ENCODE results near the gene PGM1. TPM values are rescaled to one million over a fixed set of nuclear protein-coding genes. Genes with fewer than 3 reads are reported as not detected.

PGM1 gene
- total RNA-seq, 2 donors from 2014 or later = 34.1 to 36.1 TPM

DNA sequence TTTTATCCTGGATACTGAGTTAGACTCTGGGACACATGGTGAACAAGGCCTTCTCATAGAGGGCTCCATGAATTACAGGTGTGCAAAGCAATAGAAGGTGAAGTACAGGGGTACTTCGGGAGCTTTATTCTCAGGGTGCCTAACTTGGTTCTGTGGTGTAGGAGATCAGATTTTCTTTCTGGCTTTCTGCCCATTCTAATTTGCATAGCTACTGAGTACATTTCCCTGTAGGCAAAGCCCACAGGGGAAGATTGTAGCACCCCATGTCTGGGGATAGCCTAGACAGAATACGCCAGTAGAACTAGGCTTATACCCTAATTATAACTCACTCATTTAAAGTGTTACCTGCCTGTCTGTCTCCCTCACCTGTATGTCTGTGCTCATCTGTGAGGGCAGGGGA, 49.7 kb downstream of the PGM1 start:
- Mint-ChIP-seq H3K27ac (no peak overlapping the region), H3K36me3 (ENCODE audit: insufficient read depth in 2 of 2) (peaks cover 12 to 17% of the 10 kb centered on the region in 2 donors), H3K4me1 (ENCODE audit: low read depth) (no peaks in the 10 kb centered on the region), H3K27me3 (ENCODE audit: low read depth) (no peaks in the 10 kb centered on the region), H3K9me3 (no peaks in the 10 kb centered on the region), H3K4me3 (no peak overlapping the region)
- DNase-seq (no peak), ATAC-seq (replicated peaks in 1 of 2) (no peak)

- Mint-ChIP-seq H3K27ac (no peak overlapping the region), H3K4me1 (ENCODE audit: low read depth) (no peaks in the 10 kb centered on the region), H3K4me3 (no peak overlapping the region), H3K36me3 (ENCODE audit: insufficient read depth in 2 of 2) (peaks cover 13 to 15% of the 10 kb centered on the region in 2 donors), H3K9me3 (no peaks in the 10 kb centered on the region), H3K27me3 (ENCODE audit: low read depth) (no peaks in the 10 kb centered on the region)
- ATAC-seq (replicated peaks in 1 of 2) = no peak
- no peak for DNase-seq
Observed at GRCh38 chr1:63643517-63643916, 50.3 kb downstream of the PGM1 start.

- no peaks in the 10 kb centered on the region for H3K4me1 Mint-ChIP-seq (ENCODE audit: low read depth)
- no peak overlapping the region for H3K27ac Mint-ChIP-seq
- no peak for ATAC-seq (replicated peaks in 1 of 2)
- no peak for DNase-seq
- H3K27me3 Mint-ChIP-seq (ENCODE audit: low read depth) = no peaks in the 10 kb centered on the region
- H3K9me3 Mint-ChIP-seq = no peaks in the 10 kb centered on the region
- no peak overlapping the region for H3K4me3 Mint-ChIP-seq
- peaks cover 11 to 12% of the 10 kb centered on the region in 2 donors for H3K36me3 Mint-ChIP-seq (ENCODE audit: insufficient read depth in 2 of 2)
Observed at GRCh38 chr1:63643926-63644325, 50.7 kb downstream of the PGM1 start.

GRCh38 chr1:63645317-63645716, 52.1 kb downstream of the PGM1 start:
- Mint-ChIP-seq H3K27me3 (ENCODE audit: low read depth) (no peaks in the 10 kb centered on the region), H3K4me1 (ENCODE audit: low read depth) (no peaks in the 10 kb centered on the region), H3K4me3 (no peak overlapping the region), H3K9me3 (no peaks in the 10 kb centered on the region), H3K36me3 (ENCODE audit: insufficient read depth in 2 of 2) (peaks cover 7 to 10% of the 10 kb centered on the region in 2 donors), H3K27ac (no peak overlapping the region)
- no peak for DNase-seq
- no peak for ATAC-seq (replicated peaks in 1 of 2)

DNA sequence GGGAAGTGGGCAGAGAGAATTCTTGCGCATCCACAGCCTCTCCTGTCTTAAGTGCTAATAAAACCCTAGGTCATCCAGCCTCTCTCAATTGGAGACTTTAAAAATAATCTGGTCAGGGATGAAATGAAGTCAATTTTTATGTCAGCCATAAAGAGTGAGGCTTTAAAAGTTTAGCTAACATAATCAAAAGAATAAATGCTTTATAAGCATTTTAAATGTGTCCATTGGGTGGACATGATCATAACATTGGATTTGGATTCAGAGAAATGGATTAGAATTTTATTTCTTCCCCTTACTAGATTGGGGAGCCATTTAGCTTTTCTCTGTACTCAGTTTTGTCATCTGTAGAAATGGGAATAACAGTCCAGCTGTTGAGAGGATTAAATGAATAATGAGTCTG, 55.5 kb downstream of the PGM1 start:
- Mint-ChIP-seq H3K4me1 (ENCODE audit: low read depth) (peaks cover 24% of the 10 kb centered on the region), H3K36me3 (ENCODE audit: insufficient read depth in 2 of 2) (peaks cover 7% of the 10 kb centered on the region in 2 donors), H3K9me3 (no peaks in the 10 kb centered on the region), H3K4me3 (no peak overlapping the region), H3K27me3 (ENCODE audit: low read depth) (no peaks in the 10 kb centered on the region), H3K27ac (no peak overlapping the region)
- ATAC-seq (replicated peaks in 1 of 2) (no peak), DNase-seq (no peak)

- DNase-seq = peak; percentile 12 to 26
- peak; percentile 85 to 91 for ATAC-seq (replicated peaks in 1 of 2)
- Mint-ChIP-seq H3K36me3 (ENCODE audit: insufficient read depth in 2 of 2) (peaks cover 5 to 8% of the 10 kb centered on the region in 2 donors), H3K4me1 (ENCODE audit: low read depth) (peaks cover 24% of the 10 kb centered on the region), H3K9me3 (no peaks in the 10 kb centered on the region), H3K4me3 (peak overlapping the region; percentile 77 to 78), H3K27ac (peak overlapping the region; percentile 99), H3K27me3 (ENCODE audit: low read depth) (no peaks in the 10 kb centered on the region)
Observed at GRCh38 chr1:63651161-63651701, 58.0 kb downstream of the PGM1 start.

DNA sequence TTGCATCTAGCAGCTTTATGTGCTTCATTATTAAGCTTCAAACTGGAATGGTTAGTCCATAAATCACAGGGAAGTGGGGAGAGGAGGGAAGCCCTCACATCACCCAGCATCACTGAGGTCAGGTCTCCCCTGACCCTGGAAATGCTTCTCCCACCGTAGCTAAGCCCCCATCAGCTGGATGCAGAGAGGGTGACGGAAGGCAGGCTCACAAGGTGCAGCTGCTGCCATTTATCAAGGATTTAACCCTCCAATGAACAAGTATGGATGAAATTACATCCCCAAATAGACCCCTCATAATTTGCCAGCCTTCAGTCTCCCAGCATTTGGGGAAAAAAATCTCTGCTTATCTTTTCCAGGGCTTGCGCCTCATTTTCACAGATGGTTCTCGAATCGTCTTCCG, 60.8 kb downstream of the PGM1 start:
- Mint-ChIP-seq H3K9me3 (no peaks in the 10 kb centered on the region), H3K27me3 (ENCODE audit: low read depth) (no peaks in the 10 kb centered on the region), H3K27ac (no peak overlapping the region), H3K4me3 (no peak overlapping the region), H3K36me3 (ENCODE audit: insufficient read depth in 2 of 2) (peaks cover 6 to 13% of the 10 kb centered on the region in 2 donors), H3K4me1 (ENCODE audit: low read depth) (peaks cover 31% of the 10 kb centered on the region)
- DNase-seq (no peak), ATAC-seq (replicated peaks in 1 of 2) (no peak)

DNA sequence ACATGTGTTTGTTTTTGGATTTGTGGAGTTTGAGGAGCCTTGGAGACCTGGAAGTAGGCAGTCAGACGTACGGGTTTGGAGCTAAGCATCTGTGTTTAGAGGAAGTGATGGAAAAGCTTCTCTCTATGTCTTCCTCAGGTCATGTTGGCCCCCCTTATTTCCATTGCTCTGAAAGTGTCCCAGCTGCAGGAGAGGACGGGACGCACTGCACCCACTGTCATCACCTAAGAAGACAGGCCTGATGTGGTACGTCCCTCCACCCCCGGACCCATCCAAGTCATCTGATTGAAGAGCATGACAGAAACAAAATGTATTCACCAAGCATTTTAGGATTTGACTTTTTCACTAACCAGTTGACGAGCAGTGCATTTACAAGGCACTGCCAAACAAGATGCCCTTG, 66.2 kb downstream of the PGM1 start:
- no peaks in the 10 kb centered on the region for H3K27me3 Mint-ChIP-seq (ENCODE audit: low read depth)
- peaks cover 21% of the 10 kb centered on the region for H3K4me1 Mint-ChIP-seq (ENCODE audit: low read depth)

DNA sequence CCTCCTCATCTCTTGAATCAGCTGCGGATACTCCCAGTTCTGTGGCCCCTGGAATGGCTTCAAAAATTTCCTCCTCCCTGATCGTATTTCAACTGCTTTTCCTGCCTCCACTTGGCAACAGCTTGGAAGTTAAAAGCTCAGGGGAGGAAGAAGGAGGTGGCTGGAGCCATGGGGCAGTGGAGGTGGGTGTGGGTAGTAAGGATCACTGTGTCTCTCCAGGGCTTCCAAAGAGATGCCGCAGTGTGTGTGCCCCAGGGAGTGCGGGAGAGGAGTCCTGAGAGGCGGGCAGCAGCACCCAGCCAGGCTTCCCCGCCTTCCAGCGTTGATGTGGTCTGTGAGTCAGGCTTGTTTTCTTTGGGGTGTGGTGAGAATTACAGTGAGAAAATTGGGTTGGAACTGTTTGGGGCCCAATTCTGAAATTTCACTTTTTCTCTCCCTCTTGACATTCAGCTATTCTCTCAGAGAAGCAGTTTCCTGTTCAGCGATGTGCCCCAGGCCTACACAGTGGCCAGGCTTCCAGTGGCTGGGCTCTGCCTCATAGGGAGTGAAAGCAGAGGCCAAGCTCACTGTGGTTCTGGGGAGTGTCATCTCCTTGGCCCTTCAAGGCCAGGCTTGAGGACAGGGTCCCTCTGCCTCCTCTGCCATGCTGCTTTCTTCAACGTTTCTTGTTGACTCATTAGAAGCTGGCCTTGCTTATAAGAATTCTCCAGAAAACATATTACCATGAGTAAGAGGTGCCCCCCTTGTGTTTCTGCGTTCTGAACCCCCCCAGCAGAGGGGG, 69.0 kb downstream of the PGM1 start:
- Mint-ChIP-seq H3K9me3 (peaks cover 2% of the 10 kb centered on the region in 2 donors), H3K27ac (no peak overlapping the region), H3K4me1 (ENCODE audit: low read depth) (peaks cover 21% of the 10 kb centered on the region), H3K4me3 (no peak overlapping the region), H3K36me3 (ENCODE audit: insufficient read depth in 2 of 2) (peaks cover 14 to 20% of the 10 kb centered on the region in 2 donors), H3K27me3 (ENCODE audit: low read depth) (no peaks in the 10 kb centered on the region)
- ATAC-seq (replicated peaks in 1 of 2) (peak in 1 of 2 donors; percentile 39), DNase-seq (no peak)

More for the DNA sequence above, 66.2 kb downstream of the PGM1 start:
- Mint-ChIP-seq H3K4me3 (no peak overlapping the region), H3K36me3 (ENCODE audit: insufficient read depth in 2 of 2) (peaks cover 12 to 19% of the 10 kb centered on the region in 2 donors), H3K9me3 (no peaks in the 10 kb centered on the region), H3K27ac (no peak overlapping the region)
- DNase-seq (no peak), ATAC-seq (replicated peaks in 1 of 2) (no peak)

DNA sequence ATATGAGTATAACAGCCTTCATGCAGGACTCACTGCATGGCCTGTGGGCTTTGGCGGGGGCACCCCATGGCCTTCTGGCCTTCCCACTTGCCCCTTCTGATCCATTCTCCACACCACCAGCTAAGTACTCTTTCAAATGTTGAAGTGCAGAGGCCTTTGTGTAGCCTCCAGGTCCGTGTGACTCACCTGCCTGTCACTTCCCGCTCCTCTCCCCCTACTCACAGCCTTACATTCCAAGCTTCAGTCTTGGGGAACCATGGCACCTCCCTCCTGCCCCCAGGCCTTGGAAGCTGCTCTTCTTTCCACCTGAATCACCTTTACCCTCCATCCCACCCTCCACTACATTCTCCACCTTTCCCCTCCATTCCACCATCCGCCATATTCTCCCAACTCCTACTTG, 69.6 kb downstream of the PGM1 start:
- Mint-ChIP-seq H3K4me3 (no peak overlapping the region), H3K27ac (no peak overlapping the region), H3K9me3 (peaks cover 2% of the 10 kb centered on the region in 2 donors), H3K27me3 (ENCODE audit: low read depth) (no peaks in the 10 kb centered on the region), H3K36me3 (ENCODE audit: insufficient read depth in 2 of 2) (peaks cover 14 to 20% of the 10 kb centered on the region in 2 donors), H3K4me1 (ENCODE audit: low read depth) (peaks cover 21% of the 10 kb centered on the region)
- ATAC-seq (replicated peaks in 1 of 2) = no peak
- DNase-seq = no peak

DNA sequence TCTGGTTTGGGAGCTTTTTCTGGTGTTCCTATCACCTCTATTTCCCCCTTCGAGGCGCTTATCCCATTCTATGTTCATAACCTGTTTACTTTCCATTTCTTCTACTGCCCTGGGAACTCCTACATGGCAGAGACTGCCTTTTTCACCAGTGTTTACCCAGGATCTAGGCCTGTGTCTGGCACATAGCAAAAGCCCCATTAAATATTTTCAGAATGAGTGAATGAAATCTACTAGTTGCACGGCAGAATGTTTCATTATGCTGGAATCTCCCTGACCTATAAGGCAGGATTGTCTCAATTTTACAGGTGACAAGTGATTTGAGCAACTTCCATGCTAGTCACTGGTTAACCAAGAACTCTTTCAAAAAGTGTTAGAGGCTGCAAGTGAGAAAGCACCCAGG, 70.1 kb downstream of the PGM1 start:
- Mint-ChIP-seq H3K9me3 (peaks cover 2% of the 10 kb centered on the region in 2 donors), H3K4me3 (no peak overlapping the region), H3K4me1 (ENCODE audit: low read depth) (peaks cover 23% of the 10 kb centered on the region), H3K27me3 (ENCODE audit: low read depth) (no peaks in the 10 kb centered on the region), H3K27ac (peak overlapping the region; percentile 65), H3K36me3 (ENCODE audit: insufficient read depth in 2 of 2) (peaks cover 14 to 18% of the 10 kb centered on the region in 2 donors)
- ATAC-seq (replicated peaks in 1 of 2) (no peak), DNase-seq (no peak)

GRCh38 chr1:63663873-63664272, 70.7 kb downstream of the PGM1 start:
- no peak overlapping the region for H3K4me3 Mint-ChIP-seq
- ATAC-seq (replicated peaks in 1 of 2) = no peak
- no peak for DNase-seq
- H3K27me3 Mint-ChIP-seq (ENCODE audit: low read depth) = no peaks in the 10 kb centered on the region
- peaks cover 11 to 13% of the 10 kb centered on the region in 2 donors for H3K36me3 Mint-ChIP-seq (ENCODE audit: insufficient read depth in 2 of 2)
- peaks cover 26% of the 10 kb centered on the region for H3K4me1 Mint-ChIP-seq (ENCODE audit: low read depth)
- peaks cover 2% of the 10 kb centered on the region in 2 donors for H3K9me3 Mint-ChIP-seq
- H3K27ac Mint-ChIP-seq = no peak overlapping the region

DNA sequence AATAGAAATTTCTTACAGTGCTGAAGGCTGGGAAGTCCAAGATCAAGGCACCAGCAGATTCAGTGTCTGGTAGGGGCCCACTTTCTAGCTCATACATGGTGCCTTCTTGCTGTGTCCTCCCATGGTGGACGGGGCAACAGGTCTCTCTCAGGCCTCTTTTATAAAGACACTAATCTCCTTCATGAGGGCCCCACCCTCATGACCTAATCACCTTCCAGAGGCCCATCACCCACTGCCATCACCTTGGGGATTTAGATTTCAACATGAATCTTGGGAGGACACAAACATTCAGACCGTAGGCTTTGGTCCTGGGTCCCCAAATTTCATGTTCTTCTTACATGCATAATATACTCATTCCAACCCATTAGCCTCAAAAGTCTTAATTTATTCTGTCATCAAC, 71.5 kb downstream of the PGM1 start:
- Mint-ChIP-seq H3K4me3 (no peak overlapping the region), H3K4me1 (ENCODE audit: low read depth) (peaks cover 26% of the 10 kb centered on the region), H3K27ac (no peak overlapping the region), H3K9me3 (peaks cover 2% of the 10 kb centered on the region in 2 donors), H3K36me3 (ENCODE audit: insufficient read depth in 2 of 2) (peaks cover 9 to 12% of the 10 kb centered on the region in 2 donors), H3K27me3 (ENCODE audit: low read depth) (no peaks in the 10 kb centered on the region)
- no peak for DNase-seq
- ATAC-seq (replicated peaks in 1 of 2) = no peak

Data from activated T-cell treated with anti-CD3 and anti-CD28 coated beads, Interleukin-2, amount 50 U/mL, for 72 hours (primary cell).